LHCN-M2 (cell line): ENCODE results near the gene ARL14. TPM values are rescaled to one million over a fixed set of nuclear protein-coding genes. Genes with fewer than 3 reads are reported as not detected.
A peak's percentile ranks its signal among the peaks of the same experiment; 100 is the strongest.
"Not testable (repeated sequence)": the region's sequence is repeated elsewhere in the genome, so short reads cannot be mapped to it uniquely, and the experiment has no call there.

Experiments used
- DNase-seq: peaks from one replicate; pipeline ENCODE4 v3.0.0-alpha.2; 2012; ENCODE audit warnings: low read depth
- total RNA-seq: library from RNA; depleted of rRNA; stranded (reverse); fragments of >200 nt; gene quantifications from 2 replicates; pipeline ENCODE4 v1.2.3, GENCODE V29; 2014

The ARL14 gene
- total RNA-seq, 1 experiment from 2014 or later: not detected

GRCh38 chr3:160677459-160677881, 510 bp downstream of the ARL14 start:
- peak; percentile 3 for DNase-seq

GRCh38 chr3:160678292-160678842, 1.4 kb downstream of the ARL14 start:
- no peak for DNase-seq

GRCh38 chr3:160684368-160684740, 7.4 kb downstream of the ARL14 start:
- DNase-seq: no peak

GRCh38 chr3:160685144-160685766, 8.3 kb downstream of the ARL14 start:
- DNase-seq: peak; percentile 2

GRCh38 chr3:160686955-160687535, 10.1 kb downstream of the ARL14 start:
- peak; percentile 10 for DNase-seq

GRCh38 chr3:160691151-160691550, 14.2 kb downstream of the ARL14 start:
- DNase-seq: no peak

GRCh38 chr3:160691962-160692361, 15.0 kb downstream of the ARL14 start:
- DNase-seq: no peak

GRCh38 chr3:160693191-160693590, 16.2 kb downstream of the ARL14 start:
- DNase-seq: no peak

GRCh38 chr3:160694345-160694744, 17.4 kb downstream of the ARL14 start:
- DNase-seq: no peak

GRCh38 chr3:160695003-160695402, 18.0 kb downstream of the ARL14 start:
- DNase-seq: no peak

GRCh38 chr3:160695915-160696327, 19.0 kb downstream of the ARL14 start:
- no peak for DNase-seq

GRCh38 chr3:160697637-160698380, 20.8 kb downstream of the ARL14 start:
- DNase-seq: peak; percentile 12

- DNase-seq: no peak
These were observed 21.7 kb downstream of the ARL14 start for GRCh38 chr3:160698599-160699195.

GRCh38 chr3:160701490-160701889, 24.5 kb downstream of the ARL14 start:
- no peak for DNase-seq

- DNase-seq: no peak
These were observed 25.3 kb downstream of the ARL14 start for GRCh38 chr3:160702290-160702689.

GRCh38 chr3:160703974-160704373, 27.0 kb downstream of the ARL14 start:
- no peak for DNase-seq

- DNase-seq: peak; percentile 29
These were observed 30.3 kb downstream of the ARL14 start for GRCh38 chr3:160707187-160707794.

GRCh38 chr3:160709477-160710182, 32.7 kb downstream of the ARL14 start:
- DNase-seq: no peak

- DNase-seq: not testable (repeated sequence)
These were observed 36.2 kb downstream of the ARL14 start for GRCh38 chr3:160713144-160713543.

GRCh38 chr3:160719710-160720109, 42.8 kb downstream of the ARL14 start:
- no peak for DNase-seq

- no peak for DNase-seq
These were observed 43.3 kb downstream of the ARL14 start for GRCh38 chr3:160720123-160720746.
